Caco-2 (cell line): ENCODE data around the gene NCF2. TPM values are rescaled to one million over a fixed set of nuclear protein-coding genes. Genes with fewer than 3 reads are reported as not detected.

Experiments
- BruUV-seq: library from RNA; stranded (reverse); fragments of 400-500 nt; replicated peaks from 2 replicates; lab custom pipeline; 2021; lab: Mats Ljungman, UMichigan
- CTCF ChIA-PET: fragments of 300-600 bp; sonication (Branson Sonifier 250); formaldehyde crosslinking; loops from one replicate; lab custom pipeline; 2022; ENCODE audit warnings: antibody characterized with exemption; lab: Charles Lee
- POLR2A ChIA-PET: fragments of 300-600 bp; sonication (Branson Sonifier 250); formaldehyde crosslinking; loops from one replicate; lab custom pipeline; 2022; ENCODE audit warnings: antibody characterized with exemption; lab: Charles Lee
- DNase-seq, 2 experiments: peaks; one replicate each; pipeline versions ENCODE4 v3.0.0 to v3.0.0-alpha.2; 2020 to 2022
- H3K27me3 ChIP-seq: replicated peaks from 2 replicates; pipeline ENCODE4 v1.6.0; 2011; ENCODE audit warnings: low read length; ENCODE audit not compliant: control insufficient read depth, insufficient read depth
- H3K36me3 ChIP-seq: 2 replicates; pipeline ENCODE4 v1.5.1; 2011; ENCODE audit warnings: low read length; ENCODE audit not compliant: control insufficient read depth, insufficient read depth
- H3K4me1 ChIP-seq: fragments of 250-450 bp; sonication (Bioruptor Pico); 2 replicates; pipeline ENCODE4 v1.5.1; 2020; ENCODE audit warnings: mild to moderate bottlenecking
- H3K4me3 ChIP-seq: 2 replicates; pipeline ENCODE4 v1.5.1; 2011; ENCODE audit warnings: low read depth, mild to moderate bottlenecking, control low read depth, low read length
- H3K9me3 ChIP-seq: fragments of 250-450 bp; sonication (Bioruptor Pico); 2 replicates; pipeline ENCODE4 v1.5.1; 2020; ENCODE audit warnings: mild to moderate bottlenecking, moderate library complexity
- H3K27ac Mint-ChIP-seq: one replicate; pipeline ENCODE4 v1.8.0; 2022; ENCODE audit warnings: mixed read lengths; ENCODE audit not compliant: unreplicated experiment
- H3K27me3 Mint-ChIP-seq: one replicate; pipeline ENCODE4 v1.8.0; 2022; ENCODE audit warnings: mixed read lengths; ENCODE audit not compliant: insufficient read depth, unreplicated experiment
- H3K36me3 Mint-ChIP-seq: one replicate; pipeline ENCODE4 v1.8.0; 2022; ENCODE audit warnings: mild to moderate bottlenecking, mixed read lengths; ENCODE audit not compliant: insufficient read depth, unreplicated experiment
- H3K4me1 Mint-ChIP-seq: one replicate; pipeline ENCODE4 v1.8.0; 2022; ENCODE audit warnings: low read depth, mixed read lengths; ENCODE audit not compliant: unreplicated experiment
- H3K4me3 Mint-ChIP-seq: one replicate; pipeline ENCODE4 v1.8.0; 2022; ENCODE audit warnings: mild to moderate bottlenecking, moderate library complexity, mixed read lengths; ENCODE audit not compliant: unreplicated experiment
- H3K9me3 Mint-ChIP-seq: one replicate; pipeline ENCODE4 v1.8.0; 2022; ENCODE audit warnings: mixed read lengths; ENCODE audit not compliant: unreplicated experiment
- intact Hi-C: fragments of 100-400 bp; cut with micrococcal nuclease; formaldehyde crosslinking; loops from one replicate; pipeline ENCODE4 v1.10.0; 2022; ENCODE audit not compliant: unreplicated experiment
- total RNA-seq: library from RNA; stranded (reverse); gene quantifications from 2 replicates; pipeline ENCODE4 v1.2.3, GENCODE V29; 2022
- TF ChIP-seq, protein P1 (sequence below), 2 experiments: fragments of 200-600 bp in 1 of 2; IDR thresholded peaks; 1 replicate in 1 of 2; 2 replicates in 1 of 2; pipeline versions ENCODE4 v1.5.1 to v1.8.0; 2011 to 2022; ENCODE audit warnings: antibody characterized with exemption in 1 of 2, control low read depth in 1 of 2, inconsistent platforms in 1 of 2, low read depth in 1 of 2, low read length in 1 of 2, mild to moderate bottlenecking in 1 of 2, moderate library complexity in 1 of 2; ENCODE audit not compliant: insufficient read depth in 1 of 2, severe bottlenecking in 1 of 2, unreplicated experiment in 1 of 2

Gene NCF2
- total RNA-seq, 1 experiment from 2014 or later = not detected

- Mint-ChIP-seq H3K4me3 (no peak overlapping the region), H3K9me3 (no peaks in the 10 kb centered on the region), H3K36me3 (no peaks in the 10 kb centered on the region), H3K27me3 (no peaks in the 10 kb centered on the region), H3K4me1 (peaks cover 7% of the 10 kb centered on the region), H3K27ac (no peak overlapping the region)
- ChIA-PET CTCF (no interaction called here), POLR2A (no interaction called here)
- Histone ChIP-seq H3K27me3 (no peaks in the 10 kb centered on the region), H3K9me3 (no peaks in the 10 kb centered on the region), H3K4me3 (no peak overlapping the region), H3K4me1 (no peaks in the 10 kb centered on the region), H3K36me3 (no peaks in the 10 kb centered on the region)
- no TSS peak for BruUV-seq
- DNase-seq = no peak
- intact Hi-C loops = no loop called here
- TF ChIP-seq, protein P1, sequence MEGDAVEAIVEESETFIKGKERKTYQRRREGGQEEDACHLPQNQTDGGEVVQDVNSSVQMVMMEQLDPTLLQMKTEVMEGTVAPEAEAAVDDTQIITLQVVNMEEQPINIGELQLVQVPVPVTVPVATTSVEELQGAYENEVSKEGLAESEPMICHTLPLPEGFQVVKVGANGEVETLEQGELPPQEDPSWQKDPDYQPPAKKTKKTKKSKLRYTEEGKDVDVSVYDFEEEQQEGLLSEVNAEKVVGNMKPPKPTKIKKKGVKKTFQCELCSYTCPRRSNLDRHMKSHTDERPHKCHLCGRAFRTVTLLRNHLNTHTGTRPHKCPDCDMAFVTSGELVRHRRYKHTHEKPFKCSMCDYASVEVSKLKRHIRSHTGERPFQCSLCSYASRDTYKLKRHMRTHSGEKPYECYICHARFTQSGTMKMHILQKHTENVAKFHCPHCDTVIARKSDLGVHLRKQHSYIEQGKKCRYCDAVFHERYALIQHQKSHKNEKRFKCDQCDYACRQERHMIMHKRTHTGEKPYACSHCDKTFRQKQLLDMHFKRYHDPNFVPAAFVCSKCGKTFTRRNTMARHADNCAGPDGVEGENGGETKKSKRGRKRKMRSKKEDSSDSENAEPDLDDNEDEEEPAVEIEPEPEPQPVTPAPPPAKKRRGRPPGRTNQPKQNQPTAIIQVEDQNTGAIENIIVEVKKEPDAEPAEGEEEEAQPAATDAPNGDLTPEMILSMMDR (IDR thresholded peaks at IDR 0.05; ENCODE audit: insufficient read depth in 1 of 2, low read depth in 1 of 2, low read length in 1 of 2, severe bottlenecking in 1 of 2, unreplicated experiment in 1 of 2) = no peak
These were observed 14.6 kb upstream of the NCF2 start for GRCh38 chr1:183604815-183605214.

DNA sequence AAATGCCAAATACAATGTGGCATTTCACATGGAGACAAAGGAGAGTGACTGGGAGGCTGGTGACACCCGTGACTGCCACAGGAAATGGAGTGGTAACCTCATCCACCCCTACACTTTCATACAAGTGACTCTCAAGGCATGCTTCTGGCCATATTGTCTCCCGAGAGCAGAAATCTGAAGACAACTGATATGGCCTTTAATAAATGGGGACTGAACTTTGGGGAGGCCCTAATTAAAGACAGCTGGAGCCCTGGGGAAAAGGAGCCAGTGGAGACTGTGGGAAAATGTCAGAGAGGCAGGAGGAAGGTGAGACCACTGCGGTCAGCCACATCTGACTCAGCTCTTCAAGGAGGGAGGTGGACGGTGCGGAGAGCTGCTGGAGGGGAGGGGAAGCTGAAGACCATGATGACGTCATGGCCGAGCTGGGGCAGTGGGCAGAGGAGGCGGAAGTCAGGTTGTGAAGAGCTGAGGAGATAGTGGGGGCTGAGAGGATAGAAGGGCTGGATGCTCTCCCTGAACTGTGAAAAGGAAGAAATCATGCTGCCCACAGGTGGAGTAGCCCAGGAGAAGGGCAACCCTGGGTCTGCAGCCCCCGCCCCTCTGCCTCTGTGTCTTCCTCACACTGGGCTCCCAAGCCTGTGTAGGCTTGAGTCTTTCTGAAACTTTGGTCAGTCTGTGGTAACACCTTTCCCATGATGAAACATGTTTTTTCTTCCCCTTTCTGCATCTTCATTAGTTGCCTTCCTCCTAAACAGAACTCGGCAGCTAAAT, 14.0 kb upstream of the NCF2 start:
- BruUV-seq = no TSS peak
- no peak for DNase-seq
- peak overlapping the region; percentile 55 for H3K27ac Mint-ChIP-seq
- no peaks in the 10 kb centered on the region for H3K27me3 ChIP-seq
- no peaks in the 10 kb centered on the region for H3K27me3 Mint-ChIP-seq
- TF ChIP-seq, protein P1 (IDR thresholded peaks at IDR 0.05; ENCODE audit: insufficient read depth in 1 of 2, low read depth in 1 of 2, low read length in 1 of 2, severe bottlenecking in 1 of 2, unreplicated experiment in 1 of 2) = no peak
- intact Hi-C loops = no loop called here
- H3K9me3 ChIP-seq = no peaks in the 10 kb centered on the region
- CTCF ChIA-PET = no interaction called here
- H3K36me3 ChIP-seq = no peaks in the 10 kb centered on the region
- POLR2A ChIA-PET = interaction anchor here (0.6 kb wide), 1 partner anchor 447 kb away, joined by 6 read pairs; the partner anchor contains the start of gene TSEN15
- H3K9me3 Mint-ChIP-seq = no peaks in the 10 kb centered on the region
- no peaks in the 10 kb centered on the region for H3K36me3 Mint-ChIP-seq
- no peak overlapping the region for H3K4me3 ChIP-seq
- H3K4me3 Mint-ChIP-seq = no peak overlapping the region
- peaks cover 7% of the 10 kb centered on the region for H3K4me1 Mint-ChIP-seq
- H3K4me1 ChIP-seq = no peaks in the 10 kb centered on the region

- no TSS peak for BruUV-seq
These were observed 12.3 kb upstream of the NCF2 start for GRCh38 chr1:183602510-183602909.

More at GRCh38 chr1:183602510-183602909, 12.3 kb upstream of the NCF2 start:
- H3K9me3 Mint-ChIP-seq = no peaks in the 10 kb centered on the region
- no peak overlapping the region for H3K27ac Mint-ChIP-seq
- H3K27me3 Mint-ChIP-seq = no peaks in the 10 kb centered on the region
- H3K4me3 ChIP-seq = no peak overlapping the region
- POLR2A ChIA-PET = no interaction called here
- peaks cover 7% of the 10 kb centered on the region for H3K4me1 Mint-ChIP-seq
- H3K4me1 ChIP-seq = no peaks in the 10 kb centered on the region
- H3K9me3 ChIP-seq = no peaks in the 10 kb centered on the region
- DNase-seq = no peak
- no peak overlapping the region for H3K4me3 Mint-ChIP-seq
- intact Hi-C loops = no loop called here
- H3K36me3 Mint-ChIP-seq = no peaks in the 10 kb centered on the region
- CTCF ChIA-PET = no interaction called here
- no peaks in the 10 kb centered on the region for H3K27me3 ChIP-seq
- TF ChIP-seq, protein P1 (IDR thresholded peaks at IDR 0.05; ENCODE audit: insufficient read depth in 1 of 2, low read depth in 1 of 2, low read length in 1 of 2, severe bottlenecking in 1 of 2, unreplicated experiment in 1 of 2) = no peak
- no peaks in the 10 kb centered on the region for H3K36me3 ChIP-seq
